DND-41 (cell line): ENCODE measurements around the gene ADGRG6.

Experiments
- EZH2 ChIP-seq: IDR thresholded peaks from 3 replicates; pipeline ENCODE4 v1.6.1; 2012; ENCODE audit warnings: borderline replicate concordance, low read depth, mild to moderate bottlenecking, moderate library complexity, low read length, inconsistent platforms; ENCODE audit not compliant: severe bottlenecking
- TF ChIP-seq, protein P1 (sequence below): IDR thresholded peaks from 2 replicates; pipeline ENCODE4 v1.5.1; 2012; ENCODE audit warnings: borderline replicate concordance, low read length, moderate library complexity, mild to moderate bottlenecking; ENCODE audit not compliant: poor library complexity, severe bottlenecking; ENCODE audit errors: extremely low read depth

DNA sequence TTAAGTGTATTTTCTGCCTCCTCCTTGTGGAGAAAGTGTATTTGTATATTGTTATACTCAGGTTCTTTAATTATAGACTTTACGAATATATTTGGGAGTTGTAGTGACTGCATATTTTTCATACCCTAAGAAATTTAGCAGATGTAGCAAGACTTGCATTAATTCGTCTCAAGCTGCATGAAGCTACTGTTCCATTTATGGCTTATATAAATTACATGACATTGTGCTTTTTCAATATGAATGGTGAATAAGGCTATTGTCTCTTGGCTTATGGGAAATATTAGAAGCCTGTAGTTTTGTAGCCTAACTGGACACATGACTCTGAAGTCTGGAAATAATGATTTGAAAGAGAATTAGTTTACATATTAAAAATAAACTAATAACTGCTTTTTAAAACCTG lies 2.4 kb downstream of the ADGRG6 start:
- TF ChIP-seq, protein P1, sequence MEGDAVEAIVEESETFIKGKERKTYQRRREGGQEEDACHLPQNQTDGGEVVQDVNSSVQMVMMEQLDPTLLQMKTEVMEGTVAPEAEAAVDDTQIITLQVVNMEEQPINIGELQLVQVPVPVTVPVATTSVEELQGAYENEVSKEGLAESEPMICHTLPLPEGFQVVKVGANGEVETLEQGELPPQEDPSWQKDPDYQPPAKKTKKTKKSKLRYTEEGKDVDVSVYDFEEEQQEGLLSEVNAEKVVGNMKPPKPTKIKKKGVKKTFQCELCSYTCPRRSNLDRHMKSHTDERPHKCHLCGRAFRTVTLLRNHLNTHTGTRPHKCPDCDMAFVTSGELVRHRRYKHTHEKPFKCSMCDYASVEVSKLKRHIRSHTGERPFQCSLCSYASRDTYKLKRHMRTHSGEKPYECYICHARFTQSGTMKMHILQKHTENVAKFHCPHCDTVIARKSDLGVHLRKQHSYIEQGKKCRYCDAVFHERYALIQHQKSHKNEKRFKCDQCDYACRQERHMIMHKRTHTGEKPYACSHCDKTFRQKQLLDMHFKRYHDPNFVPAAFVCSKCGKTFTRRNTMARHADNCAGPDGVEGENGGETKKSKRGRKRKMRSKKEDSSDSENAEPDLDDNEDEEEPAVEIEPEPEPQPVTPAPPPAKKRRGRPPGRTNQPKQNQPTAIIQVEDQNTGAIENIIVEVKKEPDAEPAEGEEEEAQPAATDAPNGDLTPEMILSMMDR = no peak
- TF ChIP-seq EZH2 = no peak
